ENCODE data around the gene INSYN2A. TPM values are rescaled to one million over a fixed set of nuclear protein-coding genes. Genes with fewer than 3 reads are reported as not detected.

The INSYN2A gene
- total and polyA plus RNA-seq, 2 donors (not counting 3 experiments of a cell fraction or from before 2014, with no cell fraction given) = 0.04 to 0.07 TPM

- POLR2A ChIA-PET = no interaction called here
- intact Hi-C loops (cut with micrococcal nuclease) (no loop called here), dilution Hi-C loops (cut with MboI; ENCODE audit: extremely low pct_ligation_motif_present, low sequenced_read_pairs) (no loop called here)
- H3K9ac ChIP-seq (replicated peaks; ENCODE audit: extremely low read depth, insufficient read depth, low read length) = no peak overlapping the region
- no peaks in the 10 kb centered on the region for H3K79me2 ChIP-seq (ENCODE audit: control insufficient read depth, insufficient read depth, low read length)
- no peak for FAIRE-seq
- H3K4me1 ChIP-seq (ENCODE audit: control insufficient read depth, extremely low read depth, insufficient read depth, low read length) = no peaks in the 10 kb centered on the region
- H2AFZ ChIP-seq (ENCODE audit: low read depth, low read length) = no peak overlapping the region
- H3K27me3 ChIP-seq (ENCODE audit: control insufficient read depth in 2 of 2, insufficient read depth in 2 of 2, low read length in 2 of 2) = no peaks in the 10 kb centered on the region
- no peak overlapping the region for H3K4me2 ChIP-seq (ENCODE audit: insufficient read depth, low read length)
- H3K27ac ChIP-seq (ENCODE audit: insufficient read depth, low read depth, low read length) = no peak overlapping the region
- no peaks in the 10 kb centered on the region for H3K36me3 ChIP-seq (ENCODE audit: control insufficient read depth in 2 of 2, extremely low read depth in 1 of 2, insufficient read depth in 2 of 2, low read length in 2 of 2)
- no peak overlapping the region for H3K4me3 ChIP-seq (replicated peaks in 1 of 3; ENCODE audit: insufficient read depth in 1 of 3, low read depth in 1 of 3, low read length in 3 of 3)
- no peaks in the 10 kb centered on the region for H3K9me1 ChIP-seq (replicated peaks; ENCODE audit: control insufficient read depth, extremely low read depth, insufficient read depth, low read length)
- TF ChIP-seq CTCF (IDR thresholded peaks at IDR 0.05; ENCODE audit: extremely low read depth in 1 of 2, insufficient read depth in 1 of 2, low read depth in 1 of 2, low read length in 2 of 2) (no peak), JUN (IDR thresholded peaks at IDR 0.05; ENCODE audit: borderline replicate concordance, insufficient read depth, insufficient read length, low read depth) (no peak), EZH2 (IDR thresholded peaks at IDR 0.05; ENCODE audit: borderline replicate concordance, low read depth, low read length, severe bottlenecking) (no peak), MAX (IDR thresholded peaks at IDR 0.05; ENCODE audit: insufficient read depth, insufficient read length) (no peak), MYC (IDR thresholded peaks at IDR 0.05; ENCODE audit: low read depth, low read length) (no peak), GATA2 (IDR thresholded peaks at IDR 0.05; ENCODE audit: insufficient read depth, insufficient read length, low read depth, low read length) (no peak), POLR2AphosphoS5 (IDR thresholded peaks at IDR 0.05; ENCODE audit: insufficient read depth, low read depth, low read length) (no peak), POLR2A (IDR thresholded peaks at IDR 0.05; ENCODE audit: low read depth, low read length) (no peak), FOS (IDR thresholded peaks at IDR 0.05; ENCODE audit: borderline replicate concordance, insufficient read depth, low read length) (no peak)
- BruUV-seq (replicated peaks) = no TSS peak
- no peaks in the 10 kb centered on the region for H4K20me1 ChIP-seq (replicated peaks; ENCODE audit: control insufficient read depth, extremely low read depth, insufficient read depth, low read length)
- no peak for DNase-seq (ENCODE audit: low read depth, low spot score)
- H3K9me3 ChIP-seq (replicated peaks; ENCODE audit: control insufficient read depth, insufficient read depth, low read length) = no peaks in the 10 kb centered on the region
- CTCF ChIA-PET = no interaction called here
These were observed 31.3 kb upstream of the INSYN2A start for GRCh38 chr10:127227663-127228062.
